ENCODE results near the gene CHPF2. TPM values are rescaled to one million over a fixed set of nuclear protein-coding genes. Genes with fewer than 3 reads are reported as not detected.

The CHPF2 gene
- total and polyA plus RNA-seq, 2 experiments from 2014 or later = 51.0 to 70.0 TPM

GRCh38 chr7:151193203-151193978, 38.9 kb upstream of the CHPF2 start:
- Histone ChIP-seq H4K20me1 (ENCODE audit: insufficient read depth, poor library complexity, severe bottlenecking) (no peaks in the 10 kb centered on the region), H3K4me3 (no peak overlapping the region), H3K36me3 (replicated peaks; ENCODE audit: insufficient read depth, low read depth) (no peaks in the 10 kb centered on the region), H3K27ac (no peak overlapping the region), H3K9me3 (ENCODE audit: low read depth) (no peaks in the 10 kb centered on the region), H3K9me2 (replicated peaks; ENCODE audit: insufficient read depth) (no peaks in the 10 kb centered on the region), H3K4me2 (no peak overlapping the region), H2AFZ (no peak overlapping the region), H3K27me3 (peaks cover 20% of the 10 kb centered on the region), H3K79me2 (no peaks in the 10 kb centered on the region), H3K4me1 (ENCODE audit: insufficient read depth) (no peaks in the 10 kb centered on the region)
- 92% methylated on average over 14 of the region's 14 CpGs for WGBS (ENCODE audit: low lambda C conversion rate, missing lambda C conversion rate)
- TF ChIP-seq EZH2phosphoT487 (IDR thresholded peaks at IDR 0.05; ENCODE audit: low read depth, severe bottlenecking, unreplicated experiment) = no peak
- no peak for TF ChIP-seq EZH2 (IDR thresholded peaks at IDR 0.05; ENCODE audit: borderline replicate concordance)
- no peak for TF ChIP-seq CTCF (IDR thresholded peaks at IDR 0.05; ENCODE audit: poor library complexity)
- DNase-seq (ENCODE audit: low spot score) = no peak

GRCh38 chr7:151194188-151194587, 38.1 kb upstream of the CHPF2 start:
- Histone ChIP-seq H3K4me3 (no peak overlapping the region), H3K4me1 (ENCODE audit: insufficient read depth) (no peaks in the 10 kb centered on the region), H3K27me3 (peaks cover 20% of the 10 kb centered on the region), H3K4me2 (no peak overlapping the region), H3K9me2 (replicated peaks; ENCODE audit: insufficient read depth) (no peaks in the 10 kb centered on the region), H4K20me1 (ENCODE audit: insufficient read depth, poor library complexity, severe bottlenecking) (no peaks in the 10 kb centered on the region), H3K9me3 (ENCODE audit: low read depth) (no peaks in the 10 kb centered on the region), H3K79me2 (no peaks in the 10 kb centered on the region), H3K27ac (no peak overlapping the region), H2AFZ (no peak overlapping the region), H3K36me3 (replicated peaks; ENCODE audit: insufficient read depth, low read depth) (no peaks in the 10 kb centered on the region)
- no peak for DNase-seq (ENCODE audit: low spot score)
- TF ChIP-seq EZH2phosphoT487 (IDR thresholded peaks at IDR 0.05; ENCODE audit: low read depth, severe bottlenecking, unreplicated experiment) (no peak), EZH2 (IDR thresholded peaks at IDR 0.05; ENCODE audit: borderline replicate concordance) (no peak), CTCF (IDR thresholded peaks at IDR 0.05; ENCODE audit: poor library complexity) (no peak)
- 84% methylated on average over 7 of the region's 7 CpGs for WGBS (ENCODE audit: low lambda C conversion rate, missing lambda C conversion rate)

- 53% methylated on average over 19 of the region's 19 CpGs for WGBS (ENCODE audit: low lambda C conversion rate, missing lambda C conversion rate)
- H3K27ac ChIP-seq = no peak overlapping the region
- H2AFZ ChIP-seq = no peak overlapping the region
- H4K20me1 ChIP-seq (ENCODE audit: insufficient read depth, poor library complexity, severe bottlenecking) = no peaks in the 10 kb centered on the region
- no peaks in the 10 kb centered on the region for H3K79me2 ChIP-seq
- H3K27me3 ChIP-seq = peaks cover 15% of the 10 kb centered on the region
- H3K9me3 ChIP-seq (ENCODE audit: low read depth) = no peaks in the 10 kb centered on the region
- TF ChIP-seq EZH2phosphoT487 (IDR thresholded peaks at IDR 0.05; ENCODE audit: low read depth, severe bottlenecking, unreplicated experiment) = no peak
- no peak overlapping the region for H3K4me3 ChIP-seq
- DNase-seq (ENCODE audit: low spot score) = no peak
- no peak overlapping the region for H3K4me2 ChIP-seq
- H3K4me1 ChIP-seq (ENCODE audit: insufficient read depth) = no peaks in the 10 kb centered on the region
- no peaks in the 10 kb centered on the region for H3K36me3 ChIP-seq (replicated peaks; ENCODE audit: insufficient read depth, low read depth)
- no peaks in the 10 kb centered on the region for H3K9me2 ChIP-seq (replicated peaks; ENCODE audit: insufficient read depth)
Measured at GRCh38 chr7:151195616-151196450, 36.5 kb upstream of the CHPF2 start.

GRCh38 chr7:151197932-151198331, 34.4 kb upstream of the CHPF2 start:
- H3K36me3 ChIP-seq (replicated peaks; ENCODE audit: insufficient read depth, low read depth) = no peaks in the 10 kb centered on the region
- H4K20me1 ChIP-seq (ENCODE audit: insufficient read depth, poor library complexity, severe bottlenecking) = no peaks in the 10 kb centered on the region
- no peaks in the 10 kb centered on the region for H3K79me2 ChIP-seq
- H3K9me2 ChIP-seq (replicated peaks; ENCODE audit: insufficient read depth) = no peaks in the 10 kb centered on the region
- H3K4me3 ChIP-seq = no peak overlapping the region
- no peak overlapping the region for H2AFZ ChIP-seq
- H3K27ac ChIP-seq = no peak overlapping the region
- H3K4me1 ChIP-seq (ENCODE audit: insufficient read depth) = no peaks in the 10 kb centered on the region
- DNase-seq (ENCODE audit: low spot score) = no peak
- H3K27me3 ChIP-seq = peaks cover 15% of the 10 kb centered on the region
- TF ChIP-seq CTCF (IDR thresholded peaks at IDR 0.05; ENCODE audit: poor library complexity) (no peak), EZH2 (IDR thresholded peaks at IDR 0.05; ENCODE audit: borderline replicate concordance) (no peak), EZH2phosphoT487 (IDR thresholded peaks at IDR 0.05; ENCODE audit: low read depth, severe bottlenecking, unreplicated experiment) (no peak)
- no peak overlapping the region for H3K4me2 ChIP-seq
- H3K9me3 ChIP-seq (ENCODE audit: low read depth) = no peaks in the 10 kb centered on the region
